GM23338 (cell line): Measurements from ENCODE around the gene SLC15A4. TPM values are rescaled to one million over a fixed set of nuclear protein-coding genes. Genes with fewer than 3 reads are reported as not detected.

ENCODE experiments used
- ATAC-seq: fragments of 200-7000 bp; cut with Tn5 transposase; 3 replicates; pipeline ENCODE4 v1.9.1; 2020
- DNase-seq: peaks from one replicate; pipeline ENCODE4 v3.0.0-alpha.2; 2015; ENCODE audit warnings: low spot score
- H2AFZ ChIP-seq: fragments of 200-600 bp; sonication (generic); 2 replicates; pipeline ENCODE4 v1.8.0; 2016; ENCODE audit warnings: antibody characterized with exemption, mild to moderate bottlenecking, moderate library complexity
- H3F3A ChIP-seq: fragments of 200-600 bp; sonication (generic); replicated peaks from 2 replicates; pipeline ENCODE4 v1.8.0; 2017; ENCODE audit warnings: antibody characterized with exemption, mixed run types, low read depth
- H3K27ac ChIP-seq: fragments of 200-600 bp; sonication (generic); 2 replicates; pipeline ENCODE4 v1.6.1; 2016; ENCODE audit warnings: low read depth
- H3K27me3 ChIP-seq: fragments of 200-600 bp; sonication (generic); 2 replicates; pipeline ENCODE4 v1.8.0; 2016; ENCODE audit warnings: mild to moderate bottlenecking, mixed run types, moderate library complexity; ENCODE audit not compliant: insufficient read depth
- H3K36me3 ChIP-seq: fragments of 200-600 bp; sonication (generic); 2 replicates; pipeline ENCODE4 v1.8.0; 2016; ENCODE audit warnings: mild to moderate bottlenecking; ENCODE audit not compliant: insufficient read depth
- H3K4me1 ChIP-seq: fragments of 200-600 bp; sonication (generic); 2 replicates; pipeline ENCODE4 v1.8.0; 2016; ENCODE audit warnings: mild to moderate bottlenecking, moderate library complexity; ENCODE audit not compliant: insufficient read depth
- H3K4me2 ChIP-seq: fragments of 200-600 bp; sonication (generic); 2 replicates; pipeline ENCODE4 v1.7.1; 2017; ENCODE audit warnings: mixed run types
- H3K4me3 ChIP-seq: fragments of 200-600 bp; sonication (generic); 2 replicates; pipeline ENCODE4 v1.6.1; 2016; ENCODE audit warnings: mixed run types
- H3K79me2 ChIP-seq: fragments of 200-600 bp; sonication (generic); replicated peaks from 2 replicates; pipeline ENCODE4 v1.8.0; 2017; ENCODE audit warnings: mild to moderate bottlenecking; ENCODE audit not compliant: insufficient read depth
- H3K9me2 ChIP-seq: fragments of 200-600 bp; sonication (generic); 2 replicates; pipeline ENCODE4 v1.8.0; 2017; ENCODE audit not compliant: insufficient read depth
- H4K20me1 ChIP-seq: fragments of 200-600 bp; sonication (generic); replicated peaks from 2 replicates; pipeline ENCODE4 v1.8.0; 2017; ENCODE audit warnings: mild to moderate bottlenecking; ENCODE audit not compliant: insufficient read depth
- H3K27ac Mint-ChIP-seq: 2 replicates; pipeline ENCODE4 v1.8.0; 2020; ENCODE audit warnings: inconsistent platforms, mild to moderate bottlenecking, moderate library complexity, mixed read lengths
- H3K27me3 Mint-ChIP-seq: 3 replicates; pipeline ENCODE4 v1.8.0; 2022; ENCODE audit warnings: low read depth, mild to moderate bottlenecking, moderate library complexity, mixed read lengths, inconsistent platforms; ENCODE audit not compliant: insufficient read depth, poor library complexity
- H3K36me3 Mint-ChIP-seq: 3 replicates; pipeline ENCODE4 v1.8.0; 2021; ENCODE audit warnings: low read depth, mild to moderate bottlenecking, inconsistent platforms, moderate library complexity, mixed read lengths
- H3K4me1 Mint-ChIP-seq: 3 replicates; pipeline ENCODE4 v1.8.0; 2020; ENCODE audit warnings: mild to moderate bottlenecking, inconsistent platforms, mixed read lengths
- H3K4me3 Mint-ChIP-seq: 3 replicates; pipeline ENCODE4 v1.8.0; 2021; ENCODE audit warnings: moderate library complexity, mild to moderate bottlenecking, inconsistent platforms, mixed read lengths
- H3K9me3 Mint-ChIP-seq: 3 replicates; pipeline ENCODE4 v1.8.0; 2020; ENCODE audit warnings: moderate library complexity, mild to moderate bottlenecking, inconsistent platforms, mixed read lengths
- CREB1 ChIP-seq: fragments of 250-450 bp; sonication (Bioruptor Pico); IDR thresholded peaks from 2 replicates; pipeline ENCODE4 v1.5.0; 2020; ENCODE audit warnings: low read depth, mild to moderate bottlenecking, moderate library complexity
- EZH2 ChIP-seq: fragments of 200-600 bp; sonication (generic); IDR thresholded peaks from one replicate; pipeline ENCODE4 v1.8.0; 2017; ENCODE audit warnings: antibody characterized with exemption, mild to moderate bottlenecking, low read depth; ENCODE audit not compliant: unreplicated experiment
- EZH2phosphoT487 ChIP-seq: fragments of 200-600 bp; sonication (generic); IDR thresholded peaks from one replicate; pipeline ENCODE4 v1.8.1; 2018; ENCODE audit warnings: antibody characterized with exemption; ENCODE audit not compliant: unreplicated experiment
- JUNB ChIP-seq: IDR thresholded peaks from one replicate; pipeline ENCODE4 v1.6.1; 2016; ENCODE audit warnings: antibody characterized with exemption; ENCODE audit not compliant: unreplicated experiment
- NANOG ChIP-seq: IDR thresholded peaks from 2 replicates; pipeline ENCODE4 v1.6.1; 2016; ENCODE audit warnings: antibody characterized with exemption, borderline replicate concordance
- POLR2AphosphoS5 ChIP-seq: IDR thresholded peaks from 2 replicates; pipeline ENCODE4 v1.6.1; 2016; ENCODE audit warnings: antibody characterized with exemption, low read depth
- ZNF114 ChIP-seq: fragments of 250-450 bp; sonication (Bioruptor Pico); IDR thresholded peaks from 2 replicates; pipeline ENCODE4 v1.5.0; 2020; ENCODE audit warnings: mild to moderate bottlenecking, moderate library complexity
- polyA plus RNA-seq: library from polyadenylated mRNA; unstranded; fragments of >200 nt; fragmentation: Nextera tagmentation; extraction: Ambion mirVana; gene quantifications from 2 replicates; pipeline ENCODE4 v1.2.1, GENCODE V29; 2016
- total RNA-seq: library from RNA; depleted of rRNA; stranded (reverse); fragments of >200 nt; shearing (Covaris generic); gene quantifications from 2 replicates; pipeline ENCODE4 v1.2.3, GENCODE V29; 2014
- TF ChIP-seq, protein P1 (sequence below): fragments of 250-450 bp; sonication (Bioruptor Pico); IDR thresholded peaks from 2 replicates; pipeline ENCODE4 v1.5.0; 2020; ENCODE audit warnings: mild to moderate bottlenecking, moderate library complexity
- TF ChIP-seq, protein P2 (sequence below): IDR thresholded peaks from one replicate; pipeline ENCODE4 v1.6.1; 2018; ENCODE audit warnings: antibody characterized with exemption; ENCODE audit not compliant: unreplicated experiment
- TF ChIP-seq, protein P3 (sequence below): IDR thresholded peaks from 2 replicates; pipeline ENCODE4 v1.6.1; 2016; ENCODE audit warnings: antibody characterized with exemption
- TF ChIP-seq, protein P4 (sequence below), 2 experiments: fragments of 200-600 bp in 1 of 2; sonication (generic) in 1 of 2; conservative IDR thresholded peaks; 2 replicates each; pipeline versions ENCODE4 v1.5.1 to v1.6.1; 2016 to 2017; ENCODE audit warnings: antibody characterized with exemption in 2 of 2, low read depth in 2 of 2, mild to moderate bottlenecking in 2 of 2, moderate library complexity in 1 of 2

The SLC15A4 gene
- total and polyA plus RNA-seq, 2 experiments from 2014 or later = 7.7 to 30.3 TPM

DNA sequence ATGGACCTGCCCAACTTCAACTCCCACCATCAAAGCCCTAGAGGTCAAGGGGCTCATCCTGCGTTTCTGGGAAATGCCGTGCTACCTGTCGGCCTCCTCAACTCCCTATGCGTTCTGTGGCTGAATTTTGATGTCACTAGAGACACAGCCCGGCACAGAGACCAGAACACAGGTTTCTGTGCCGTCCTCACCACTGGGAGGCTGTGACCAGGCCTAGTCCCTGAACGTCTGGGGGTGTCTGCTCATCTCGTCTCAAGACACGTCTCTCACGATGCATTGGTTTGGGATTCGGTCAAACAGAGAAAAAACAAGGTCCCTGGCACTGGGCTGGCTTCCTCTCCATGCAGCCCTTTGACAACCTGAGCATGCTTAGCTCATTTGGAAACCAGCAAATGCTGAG lies 33.5 kb downstream of the SLC15A4 start (continued):
- TF ChIP-seq, protein P1, sequence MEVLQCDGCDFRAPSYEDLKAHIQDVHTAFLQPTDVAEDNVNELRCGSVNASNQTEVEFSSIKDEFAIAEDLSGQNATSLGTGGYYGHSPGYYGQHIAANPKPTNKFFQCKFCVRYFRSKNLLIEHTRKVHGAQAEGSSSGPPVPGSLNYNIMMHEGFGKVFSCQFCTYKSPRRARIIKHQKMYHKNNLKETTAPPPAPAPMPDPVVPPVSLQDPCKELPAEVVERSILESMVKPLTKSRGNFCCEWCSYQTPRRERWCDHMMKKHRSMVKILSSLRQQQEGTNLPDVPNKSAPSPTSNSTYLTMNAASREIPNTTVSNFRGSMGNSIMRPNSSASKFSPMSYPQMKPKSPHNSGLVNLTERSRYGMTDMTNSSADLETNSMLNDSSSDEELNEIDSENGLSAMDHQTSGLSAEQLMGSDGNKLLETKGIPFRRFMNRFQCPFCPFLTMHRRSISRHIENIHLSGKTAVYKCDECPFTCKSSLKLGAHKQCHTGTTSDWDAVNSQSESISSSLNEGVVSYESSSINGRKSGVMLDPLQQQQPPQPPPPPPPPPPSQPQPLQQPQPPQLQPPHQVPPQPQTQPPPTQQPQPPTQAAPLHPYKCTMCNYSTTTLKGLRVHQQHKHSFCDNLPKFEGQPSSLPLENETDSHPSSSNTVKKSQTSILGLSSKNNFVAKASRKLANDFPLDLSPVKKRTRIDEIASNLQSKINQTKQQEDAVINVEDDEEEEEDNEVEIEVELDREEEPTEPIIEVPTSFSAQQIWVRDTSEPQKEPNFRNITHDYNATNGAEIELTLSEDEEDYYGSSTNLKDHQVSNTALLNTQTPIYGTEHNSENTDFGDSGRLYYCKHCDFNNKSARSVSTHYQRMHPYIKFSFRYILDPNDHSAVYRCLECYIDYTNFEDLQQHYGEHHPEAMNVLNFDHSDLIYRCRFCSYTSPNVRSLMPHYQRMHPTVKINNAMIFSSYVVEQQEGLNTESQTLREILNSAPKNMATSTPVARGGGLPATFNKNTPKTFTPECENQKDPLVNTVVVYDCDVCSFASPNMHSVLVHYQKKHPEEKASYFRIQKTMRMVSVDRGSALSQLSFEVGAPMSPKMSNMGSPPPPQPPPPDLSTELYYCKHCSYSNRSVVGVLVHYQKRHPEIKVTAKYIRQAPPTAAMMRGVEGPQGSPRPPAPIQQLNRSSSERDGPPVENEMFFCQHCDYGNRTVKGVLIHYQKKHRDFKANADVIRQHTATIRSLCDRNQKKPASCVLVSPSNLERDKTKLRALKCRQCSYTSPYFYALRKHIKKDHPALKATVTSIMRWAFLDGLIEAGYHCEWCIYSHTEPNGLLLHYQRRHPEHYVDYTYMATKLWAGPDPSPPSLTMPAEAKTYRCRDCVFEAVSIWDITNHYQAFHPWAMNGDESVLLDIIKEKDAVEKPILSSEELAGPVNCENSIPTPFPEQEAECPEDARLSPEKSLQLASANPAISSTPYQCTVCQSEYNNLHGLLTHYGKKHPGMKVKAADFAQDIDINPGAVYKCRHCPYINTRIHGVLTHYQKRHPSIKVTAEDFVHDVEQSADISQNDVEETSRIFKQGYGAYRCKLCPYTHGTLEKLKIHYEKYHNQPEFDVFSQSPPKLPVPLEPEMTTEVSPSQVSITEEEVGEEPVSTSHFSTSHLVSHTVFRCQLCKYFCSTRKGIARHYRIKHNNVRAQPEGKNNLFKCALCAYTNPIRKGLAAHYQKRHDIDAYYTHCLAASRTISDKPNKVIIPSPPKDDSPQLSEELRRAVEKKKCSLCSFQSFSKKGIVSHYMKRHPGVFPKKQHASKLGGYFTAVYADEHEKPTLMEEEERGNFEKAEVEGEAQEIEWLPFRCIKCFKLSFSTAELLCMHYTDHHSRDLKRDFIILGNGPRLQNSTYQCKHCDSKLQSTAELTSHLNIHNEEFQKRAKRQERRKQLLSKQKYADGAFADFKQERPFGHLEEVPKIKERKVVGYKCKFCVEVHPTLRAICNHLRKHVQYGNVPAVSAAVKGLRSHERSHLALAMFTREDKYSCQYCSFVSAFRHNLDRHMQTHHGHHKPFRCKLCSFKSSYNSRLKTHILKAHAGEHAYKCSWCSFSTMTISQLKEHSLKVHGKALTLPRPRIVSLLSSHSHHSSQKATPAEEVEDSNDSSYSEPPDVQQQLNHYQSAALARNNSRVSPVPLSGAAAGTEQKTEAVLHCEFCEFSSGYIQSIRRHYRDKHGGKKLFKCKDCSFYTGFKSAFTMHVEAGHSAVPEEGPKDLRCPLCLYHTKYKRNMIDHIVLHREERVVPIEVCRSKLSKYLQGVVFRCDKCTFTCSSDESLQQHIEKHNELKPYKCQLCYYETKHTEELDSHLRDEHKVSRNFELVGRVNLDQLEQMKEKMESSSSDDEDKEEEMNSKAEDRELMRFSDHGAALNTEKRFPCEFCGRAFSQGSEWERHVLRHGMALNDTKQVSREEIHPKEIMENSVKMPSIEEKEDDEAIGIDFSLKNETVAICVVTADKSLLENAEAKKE (CRISPR knock-in tag) = no peak
- TF ChIP-seq NANOG (no peak), POLR2AphosphoS5 (no peak), EZH2 (no peak)
- TF ChIP-seq, protein P2, sequence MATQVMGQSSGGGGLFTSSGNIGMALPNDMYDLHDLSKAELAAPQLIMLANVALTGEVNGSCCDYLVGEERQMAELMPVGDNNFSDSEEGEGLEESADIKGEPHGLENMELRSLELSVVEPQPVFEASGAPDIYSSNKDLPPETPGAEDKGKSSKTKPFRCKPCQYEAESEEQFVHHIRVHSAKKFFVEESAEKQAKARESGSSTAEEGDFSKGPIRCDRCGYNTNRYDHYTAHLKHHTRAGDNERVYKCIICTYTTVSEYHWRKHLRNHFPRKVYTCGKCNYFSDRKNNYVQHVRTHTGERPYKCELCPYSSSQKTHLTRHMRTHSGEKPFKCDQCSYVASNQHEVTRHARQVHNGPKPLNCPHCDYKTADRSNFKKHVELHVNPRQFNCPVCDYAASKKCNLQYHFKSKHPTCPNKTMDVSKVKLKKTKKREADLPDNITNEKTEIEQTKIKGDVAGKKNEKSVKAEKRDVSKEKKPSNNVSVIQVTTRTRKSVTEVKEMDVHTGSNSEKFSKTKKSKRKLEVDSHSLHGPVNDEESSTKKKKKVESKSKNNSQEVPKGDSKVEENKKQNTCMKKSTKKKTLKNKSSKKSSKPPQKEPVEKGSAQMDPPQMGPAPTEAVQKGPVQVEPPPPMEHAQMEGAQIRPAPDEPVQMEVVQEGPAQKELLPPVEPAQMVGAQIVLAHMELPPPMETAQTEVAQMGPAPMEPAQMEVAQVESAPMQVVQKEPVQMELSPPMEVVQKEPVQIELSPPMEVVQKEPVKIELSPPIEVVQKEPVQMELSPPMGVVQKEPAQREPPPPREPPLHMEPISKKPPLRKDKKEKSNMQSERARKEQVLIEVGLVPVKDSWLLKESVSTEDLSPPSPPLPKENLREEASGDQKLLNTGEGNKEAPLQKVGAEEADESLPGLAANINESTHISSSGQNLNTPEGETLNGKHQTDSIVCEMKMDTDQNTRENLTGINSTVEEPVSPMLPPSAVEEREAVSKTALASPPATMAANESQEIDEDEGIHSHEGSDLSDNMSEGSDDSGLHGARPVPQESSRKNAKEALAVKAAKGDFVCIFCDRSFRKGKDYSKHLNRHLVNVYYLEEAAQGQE = no peak

DNA sequence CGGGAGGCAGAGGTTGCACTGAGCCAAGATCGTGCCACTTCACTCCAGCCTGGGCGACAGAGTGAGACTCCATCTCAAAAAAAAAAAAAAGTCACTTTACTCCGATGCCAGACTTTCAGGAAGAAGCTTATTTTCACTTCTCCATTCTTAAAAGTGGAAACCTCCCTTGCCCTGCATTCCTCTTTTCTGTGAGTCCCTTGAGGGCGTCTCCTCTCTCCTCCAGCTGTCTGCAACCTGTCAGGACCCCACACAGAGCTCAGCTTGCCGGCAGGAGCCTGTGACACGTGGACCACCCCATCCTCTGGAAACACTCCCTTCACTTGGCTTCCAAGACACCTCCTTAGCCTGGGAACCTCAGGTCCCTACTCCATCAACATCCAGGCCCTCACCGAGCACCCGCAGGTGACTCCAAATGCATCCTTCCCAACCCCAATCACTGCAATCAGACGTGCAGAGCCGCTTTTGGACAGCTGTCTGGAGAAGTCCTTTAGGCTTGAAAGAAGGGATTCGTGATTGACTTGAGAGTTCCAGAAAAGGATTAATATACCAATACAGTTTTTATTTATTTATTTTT lies 34.3 kb downstream of the SLC15A4 start:
- Histone ChIP-seq H4K20me1 (no peaks in the 10 kb centered on the region), H3K79me2 (no peaks in the 10 kb centered on the region), H3K4me3 (no peak overlapping the region), H3K27ac (no peak overlapping the region), H3K4me2 (no peak overlapping the region), H3K27me3 (no peaks in the 10 kb centered on the region), H3K36me3 (0 out of 2 replicates have a peak, but pooled peaks cover 4% of the 10 kb centered on the region), H3F3A (no peaks in the 10 kb centered on the region), H2AFZ (no peak overlapping the region), H3K9me2 (no peaks in the 10 kb centered on the region), H3K4me1 (no peaks in the 10 kb centered on the region)
- Mint-ChIP-seq H3K4me3 (no peak overlapping the region), H3K9me3 (peaks cover 88% of the 10 kb centered on the region), H3K4me1 (no peaks in the 10 kb centered on the region), H3K36me3 (peaks cover 43% of the 10 kb centered on the region), H3K27ac (no peak overlapping the region), H3K27me3 (peaks cover 2% of the 10 kb centered on the region)
- DNase-seq (no peak), ATAC-seq (no peak)
- no peak for TF ChIP-seq ZNF114 (CRISPR knock-in tag)
- TF ChIP-seq EZH2 = no peak
- no peak for TF ChIP-seq JUNB
- no peak for TF ChIP-seq POLR2AphosphoS5
- TF ChIP-seq, protein P3, sequence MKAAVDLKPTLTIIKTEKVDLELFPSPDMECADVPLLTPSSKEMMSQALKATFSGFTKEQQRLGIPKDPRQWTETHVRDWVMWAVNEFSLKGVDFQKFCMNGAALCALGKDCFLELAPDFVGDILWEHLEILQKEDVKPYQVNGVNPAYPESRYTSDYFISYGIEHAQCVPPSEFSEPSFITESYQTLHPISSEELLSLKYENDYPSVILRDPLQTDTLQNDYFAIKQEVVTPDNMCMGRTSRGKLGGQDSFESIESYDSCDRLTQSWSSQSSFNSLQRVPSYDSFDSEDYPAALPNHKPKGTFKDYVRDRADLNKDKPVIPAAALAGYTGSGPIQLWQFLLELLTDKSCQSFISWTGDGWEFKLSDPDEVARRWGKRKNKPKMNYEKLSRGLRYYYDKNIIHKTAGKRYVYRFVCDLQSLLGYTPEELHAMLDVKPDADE = no peak
- no peak for TF ChIP-seq EZH2phosphoT487
- TF ChIP-seq, protein P4, sequence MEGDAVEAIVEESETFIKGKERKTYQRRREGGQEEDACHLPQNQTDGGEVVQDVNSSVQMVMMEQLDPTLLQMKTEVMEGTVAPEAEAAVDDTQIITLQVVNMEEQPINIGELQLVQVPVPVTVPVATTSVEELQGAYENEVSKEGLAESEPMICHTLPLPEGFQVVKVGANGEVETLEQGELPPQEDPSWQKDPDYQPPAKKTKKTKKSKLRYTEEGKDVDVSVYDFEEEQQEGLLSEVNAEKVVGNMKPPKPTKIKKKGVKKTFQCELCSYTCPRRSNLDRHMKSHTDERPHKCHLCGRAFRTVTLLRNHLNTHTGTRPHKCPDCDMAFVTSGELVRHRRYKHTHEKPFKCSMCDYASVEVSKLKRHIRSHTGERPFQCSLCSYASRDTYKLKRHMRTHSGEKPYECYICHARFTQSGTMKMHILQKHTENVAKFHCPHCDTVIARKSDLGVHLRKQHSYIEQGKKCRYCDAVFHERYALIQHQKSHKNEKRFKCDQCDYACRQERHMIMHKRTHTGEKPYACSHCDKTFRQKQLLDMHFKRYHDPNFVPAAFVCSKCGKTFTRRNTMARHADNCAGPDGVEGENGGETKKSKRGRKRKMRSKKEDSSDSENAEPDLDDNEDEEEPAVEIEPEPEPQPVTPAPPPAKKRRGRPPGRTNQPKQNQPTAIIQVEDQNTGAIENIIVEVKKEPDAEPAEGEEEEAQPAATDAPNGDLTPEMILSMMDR (conservative IDR thresholded peaks at IDR 0.05; ENCODE audit: low read depth in 2 of 2) = no peak
- no peak for TF ChIP-seq CREB1
